Lung microvascular endothelial cell (primary cell): ENCODE measurements around the gene IKBKG. TPM values are rescaled to one million over a fixed set of nuclear protein-coding genes. Genes with fewer than 3 reads are reported as not detected.
"Not testable (repeated sequence)": the region's sequence is repeated elsewhere in the genome, so short reads cannot be mapped to it uniquely, and the experiment has no call there.

Source experiments
- DNase-seq, 2 donors: peaks; one replicate each; pipeline versions ENCODE4 v3.0.0 to v3.0.0-alpha.2; 2010; ENCODE audit warnings: low read depth in 2 of 2
- total RNA-seq: library from RNA; depleted of rRNA; stranded (reverse); fragments of >200 nt; gene quantifications from 2 replicates; pipeline ENCODE4 v1.2.1, GENCODE V29; 2014

IKBKG gene
- total RNA-seq, 1 donor from 2014 or later = 11.7 TPM

GRCh38 chrX:154552112-154552806 is 4.8 kb downstream of the IKBKG start:
- DNase-seq = not testable (repeated sequence)

DNA sequence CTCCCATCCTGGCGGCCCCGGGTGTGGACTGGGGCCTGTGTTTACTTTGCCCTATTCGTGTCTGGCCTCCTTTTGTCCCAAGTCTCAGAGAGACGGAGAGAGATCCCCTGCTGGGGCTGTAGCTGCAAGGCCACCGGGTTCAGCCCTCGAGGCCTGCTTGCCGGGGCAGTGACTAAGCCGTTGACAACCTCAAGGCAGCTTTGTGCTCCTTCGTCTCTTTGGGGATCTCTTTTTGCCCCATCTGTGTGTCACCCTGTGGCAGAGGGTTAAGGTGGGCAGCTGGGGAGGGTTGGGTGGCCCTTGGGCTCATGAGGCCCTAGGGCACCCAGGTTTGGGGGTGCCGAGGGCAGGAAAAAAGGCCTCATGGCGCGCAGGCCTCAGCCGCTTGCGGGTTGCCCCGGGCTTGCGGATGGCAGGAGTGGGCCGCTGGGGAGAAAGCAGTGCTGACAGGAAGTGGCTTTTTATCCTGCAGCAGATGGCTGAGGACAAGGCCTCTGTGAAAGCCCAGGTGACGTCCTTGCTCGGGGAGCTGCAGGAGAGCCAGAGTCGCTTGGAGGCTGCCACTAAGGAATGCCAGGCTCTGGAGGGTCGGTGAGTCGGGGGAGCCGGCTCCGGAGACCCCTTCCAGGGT is 10.8 kb downstream of the IKBKG start:
- DNase-seq = not testable (repeated sequence)

DNA sequence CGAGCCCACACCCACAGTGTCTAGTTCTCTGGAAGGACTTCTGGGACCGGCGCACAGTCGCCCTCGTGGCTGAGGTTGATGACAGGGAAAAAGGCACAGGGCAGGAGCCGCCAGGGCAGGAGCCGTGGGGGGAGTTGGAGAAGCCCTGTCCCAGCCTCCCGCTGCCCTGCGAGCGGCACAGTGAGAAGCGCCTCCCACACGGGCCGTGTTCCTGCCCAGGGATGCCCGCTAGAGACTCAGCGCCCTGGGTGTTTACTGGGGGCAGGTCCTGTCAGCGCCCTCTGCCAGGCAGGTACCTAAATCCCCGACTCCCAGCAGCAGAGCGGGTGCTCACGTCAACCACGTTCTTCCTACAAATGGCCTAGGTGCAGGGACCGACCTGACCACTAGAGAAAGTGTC is 11.5 kb downstream of the IKBKG start:
- not testable (repeated sequence) for DNase-seq

DNA sequence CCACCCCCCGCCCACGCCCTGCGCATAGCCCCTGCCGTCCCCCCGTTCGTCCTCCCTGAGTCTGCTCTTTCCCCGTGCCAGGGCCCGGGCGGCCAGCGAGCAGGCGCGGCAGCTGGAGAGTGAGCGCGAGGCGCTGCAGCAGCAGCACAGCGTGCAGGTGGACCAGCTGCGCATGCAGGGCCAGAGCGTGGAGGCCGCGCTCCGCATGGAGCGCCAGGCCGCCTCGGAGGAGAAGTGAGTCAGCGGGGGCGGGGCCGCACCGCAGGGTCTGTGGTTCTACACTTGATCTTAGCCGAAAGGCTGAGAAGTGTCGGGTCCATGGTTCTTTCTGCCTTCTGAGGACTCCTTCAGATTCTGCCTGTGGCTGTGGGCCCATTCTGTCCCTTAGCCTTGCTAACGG is 12.9 kb downstream of the IKBKG start:
- not testable (repeated sequence) for DNase-seq

GRCh38 chrX:154562295-154562694 is 14.9 kb downstream of the IKBKG start:
- DNase-seq = not testable (repeated sequence)

GRCh38 chrX:154570361-154570760 is 22.9 kb downstream of the IKBKG start:
- DNase-seq = not testable (repeated sequence)

GRCh38 chrX:154573061-154573460 is 25.6 kb downstream of the IKBKG start:
- not testable (repeated sequence) for DNase-seq

- not testable (repeated sequence) for DNase-seq
Measured at GRCh38 chrX:154575076-154575475, 27.7 kb downstream of the IKBKG start.

DNA sequence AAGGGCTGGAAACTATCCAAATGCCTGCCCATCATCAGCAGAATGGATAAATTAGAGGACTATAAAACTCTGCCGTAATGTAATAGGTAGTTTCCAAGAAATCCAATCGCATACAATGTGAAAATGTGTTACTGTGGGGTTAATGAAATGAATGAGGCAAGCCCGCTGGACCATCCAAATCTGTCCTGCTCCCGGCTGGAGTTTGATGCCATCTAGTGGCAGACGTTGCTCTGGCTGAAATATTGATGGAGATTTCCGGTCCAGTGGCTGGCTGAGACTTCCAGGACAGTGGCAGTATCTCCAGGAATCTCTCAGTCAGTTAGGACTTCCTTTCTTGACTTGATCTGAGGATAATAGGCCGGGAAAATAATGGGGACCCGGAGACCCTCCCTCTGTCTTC is 35.6 kb downstream of the IKBKG start:
- DNase-seq = not testable (repeated sequence)

- not testable (repeated sequence) for DNase-seq
Measured at GRCh38 chrX:154584585-154585183, 37.3 kb downstream of the IKBKG start, which contains the start of gene CTAG1A. Gene CTAG1A, plus strand, starts transcription at chrX:154585133. Its CDS starts 74 bp downstream, at chrX:154585207.

- not testable (repeated sequence) for DNase-seq
Measured at GRCh38 chrX:154590415-154590814, 43.0 kb downstream of the IKBKG start.

- DNase-seq = no peak
Measured at GRCh38 chrX:154592505-154592904, 45.1 kb downstream of the IKBKG start.

DNA sequence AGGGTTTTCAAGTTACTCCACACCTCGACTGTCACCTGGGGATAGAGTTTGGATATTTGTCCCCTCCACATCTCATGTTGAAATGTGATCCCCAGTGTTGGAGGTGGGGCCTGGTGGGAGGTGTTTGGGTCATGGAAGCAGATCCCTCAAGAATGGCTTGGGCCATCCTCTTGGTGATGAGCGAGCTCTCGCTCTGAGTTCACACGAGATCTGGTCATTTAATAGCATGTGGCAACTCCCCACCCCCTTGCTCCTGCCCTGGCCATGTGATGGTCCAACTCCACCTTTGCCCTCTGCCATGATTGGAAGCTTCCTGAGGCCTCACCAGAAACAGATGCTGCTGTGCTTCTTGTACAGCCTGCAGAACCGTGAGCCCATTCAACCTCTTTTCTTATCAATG is 45.8 kb downstream of the IKBKG start:
- DNase-seq = no peak

GRCh38 chrX:154594491-154594890 is 47.1 kb downstream of the IKBKG start:
- DNase-seq = no peak

- DNase-seq = no peak
Measured at GRCh38 chrX:154595559-154596249, 48.3 kb downstream of the IKBKG start.

- DNase-seq = no peak
Measured at GRCh38 chrX:154596290-154596929, 49.0 kb downstream of the IKBKG start.

DNA sequence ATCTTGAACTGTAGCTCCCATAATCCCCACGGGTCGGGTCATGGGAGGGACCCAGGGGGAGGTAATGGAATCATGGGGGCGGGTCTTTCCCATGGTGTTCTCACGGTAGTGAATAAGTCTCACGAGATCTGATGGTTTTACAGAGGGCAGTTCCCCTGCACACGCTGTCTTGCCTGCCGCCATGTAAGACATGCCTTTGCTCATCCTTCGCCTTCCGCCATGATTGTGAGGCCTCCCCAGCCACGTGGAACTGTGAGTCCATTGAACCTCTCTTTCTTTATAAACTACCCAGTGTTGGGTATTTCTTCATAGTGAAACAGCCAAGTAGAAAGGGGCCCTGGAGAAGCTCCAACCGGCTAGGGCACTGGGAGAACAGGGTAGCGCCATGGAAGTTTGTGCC is 49.8 kb downstream of the IKBKG start:
- no peak for DNase-seq

GRCh38 chrX:154598656-154599055 is 51.2 kb downstream of the IKBKG start:
- DNase-seq = no peak

- no peak for DNase-seq
Measured at GRCh38 chrX:154599531-154599930, 52.1 kb downstream of the IKBKG start.

- DNase-seq = no peak
Measured at GRCh38 chrX:154600759-154601374, 53.4 kb downstream of the IKBKG start.

GRCh38 chrX:154602226-154602625 is 54.8 kb downstream of the IKBKG start:
- no peak for DNase-seq
